ELF-1 (cell line): Measurements from ENCODE around the gene NXN.
"Not testable (repeated sequence)": the region's sequence is repeated elsewhere in the genome, so short reads cannot be mapped to it uniquely, and the experiment has no call there.

ENCODE experiments used
- DNase-seq: peaks from one replicate; pipeline ENCODE4 v3.0.0-alpha.2; 2016; ENCODE audit warnings: low read depth, low spot score

NXN gene

DNA sequence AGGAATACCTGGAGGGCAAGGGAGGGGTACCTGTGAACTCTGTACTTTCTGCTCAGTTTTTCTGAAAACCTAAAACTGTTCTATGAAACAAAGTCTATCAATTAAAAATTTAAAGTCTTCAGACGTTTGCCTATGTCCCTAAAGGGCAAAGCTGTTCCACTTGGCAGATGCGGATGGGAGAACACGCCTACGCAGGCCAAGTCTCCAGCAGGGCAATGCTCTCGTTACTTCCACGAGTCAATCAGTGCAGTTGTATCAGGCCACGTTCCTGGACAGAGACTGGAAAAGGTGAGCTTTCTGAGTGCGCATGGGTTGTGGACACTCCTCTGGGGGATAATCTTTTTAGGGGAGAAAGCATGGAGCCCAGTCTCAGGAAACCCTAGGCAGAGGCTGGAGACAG is 86.6 kb downstream of the NXN start:
- DNase-seq: no peak

DNA sequence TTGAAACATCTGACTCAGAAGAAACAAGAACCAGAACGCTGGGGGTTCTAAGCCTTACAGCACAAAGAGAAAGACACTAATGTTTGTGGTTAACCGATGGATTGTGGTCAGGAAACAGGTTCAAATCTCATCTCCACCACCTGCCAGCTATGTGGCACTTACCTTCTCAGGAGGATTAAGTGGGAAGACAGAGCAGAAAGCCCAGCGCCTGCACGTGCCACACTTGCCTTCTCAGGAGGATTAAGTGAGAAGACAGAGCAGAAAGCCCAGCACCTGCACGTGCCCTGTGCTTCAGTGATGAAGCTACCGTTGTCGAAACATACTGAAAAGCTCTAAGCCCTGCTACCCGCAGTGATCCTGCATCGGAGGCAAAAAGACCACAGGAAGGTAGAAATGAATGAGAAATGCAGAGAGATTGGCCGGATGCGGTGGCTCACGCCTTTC is 90.6 kb downstream of the NXN start:
- peak; percentile 24 for DNase-seq

DNA sequence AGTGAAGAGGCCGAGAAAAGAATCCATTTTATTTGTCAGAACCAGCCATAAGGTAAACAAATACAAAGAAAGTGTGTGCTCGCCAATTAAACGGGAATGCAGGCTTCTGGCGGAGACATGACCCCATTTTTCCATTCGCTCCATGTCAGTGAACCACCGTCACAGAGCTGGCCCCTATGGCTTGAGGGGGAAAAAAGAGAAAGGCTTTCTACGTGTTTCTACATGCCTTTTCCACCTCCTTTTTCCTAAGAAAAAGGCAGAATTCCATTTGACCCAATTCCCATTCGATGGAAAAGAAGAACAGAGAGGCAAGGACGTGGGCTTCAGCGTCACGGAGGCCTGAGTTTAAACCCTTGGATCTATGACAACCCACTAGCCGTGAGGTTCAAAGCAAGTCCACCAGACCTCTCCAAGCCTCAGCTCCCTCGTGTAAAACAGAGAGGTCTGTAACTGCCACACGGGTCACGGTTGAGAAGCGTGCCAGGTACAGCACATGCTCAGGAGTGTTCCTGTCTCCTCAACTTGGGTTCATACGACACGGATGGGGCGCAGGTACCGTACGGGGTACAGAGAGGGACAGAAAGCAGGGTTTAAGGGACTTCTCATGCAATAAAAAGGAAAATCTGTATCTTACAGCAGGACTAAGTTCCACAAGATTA is 91.9 kb downstream of the NXN start:
- DNase-seq: peak; percentile 46

DNA sequence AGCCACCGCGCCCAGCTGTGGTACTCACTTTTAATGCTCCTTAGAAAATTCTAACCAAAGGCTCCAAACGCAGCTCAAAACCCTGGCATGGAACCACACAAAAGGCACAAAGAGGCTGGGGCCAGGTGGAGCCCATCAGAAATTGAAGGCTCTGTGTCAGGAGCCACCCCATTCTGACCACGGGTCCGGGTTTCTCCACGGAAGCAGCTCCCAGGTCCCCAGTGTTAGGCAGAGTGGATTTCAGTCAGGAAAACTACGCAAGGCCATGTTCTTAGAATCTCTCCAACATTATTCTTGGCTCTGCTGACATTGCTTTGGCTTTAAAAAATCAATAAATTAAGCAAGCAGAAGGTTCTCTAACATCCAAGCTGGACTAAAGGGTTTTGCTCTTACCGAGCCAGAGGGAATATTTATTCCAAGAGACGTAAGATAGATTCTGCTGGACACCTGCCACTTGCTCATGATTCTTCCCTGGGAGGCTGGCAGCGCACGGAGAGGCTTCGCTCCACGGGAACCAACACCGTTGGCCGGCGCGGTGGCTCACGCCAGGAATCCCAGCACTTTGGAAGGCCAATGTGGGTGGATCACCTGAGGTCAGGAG is 93.5 kb downstream of the NXN start:
- no peak for DNase-seq

DNA sequence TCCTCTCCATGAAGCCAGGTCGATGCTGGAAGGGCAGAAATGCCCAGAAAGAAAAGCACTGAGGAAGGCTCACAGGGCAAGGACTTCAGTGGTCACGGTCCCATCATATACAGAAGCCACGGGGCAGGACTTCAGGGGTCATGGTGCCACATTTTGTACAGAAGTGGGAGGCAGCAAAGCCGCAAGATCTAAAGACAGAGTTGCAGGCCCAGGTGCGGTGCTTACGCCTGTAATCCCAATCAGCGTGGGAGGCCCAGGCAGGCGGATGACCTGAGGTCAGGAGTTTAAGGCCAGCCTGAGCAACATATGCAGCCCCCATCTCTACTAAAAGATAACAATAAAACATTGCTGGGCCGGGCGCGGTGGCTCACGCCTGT is 96.0 kb downstream of the NXN start:
- DNase-seq: no peak

DNA sequence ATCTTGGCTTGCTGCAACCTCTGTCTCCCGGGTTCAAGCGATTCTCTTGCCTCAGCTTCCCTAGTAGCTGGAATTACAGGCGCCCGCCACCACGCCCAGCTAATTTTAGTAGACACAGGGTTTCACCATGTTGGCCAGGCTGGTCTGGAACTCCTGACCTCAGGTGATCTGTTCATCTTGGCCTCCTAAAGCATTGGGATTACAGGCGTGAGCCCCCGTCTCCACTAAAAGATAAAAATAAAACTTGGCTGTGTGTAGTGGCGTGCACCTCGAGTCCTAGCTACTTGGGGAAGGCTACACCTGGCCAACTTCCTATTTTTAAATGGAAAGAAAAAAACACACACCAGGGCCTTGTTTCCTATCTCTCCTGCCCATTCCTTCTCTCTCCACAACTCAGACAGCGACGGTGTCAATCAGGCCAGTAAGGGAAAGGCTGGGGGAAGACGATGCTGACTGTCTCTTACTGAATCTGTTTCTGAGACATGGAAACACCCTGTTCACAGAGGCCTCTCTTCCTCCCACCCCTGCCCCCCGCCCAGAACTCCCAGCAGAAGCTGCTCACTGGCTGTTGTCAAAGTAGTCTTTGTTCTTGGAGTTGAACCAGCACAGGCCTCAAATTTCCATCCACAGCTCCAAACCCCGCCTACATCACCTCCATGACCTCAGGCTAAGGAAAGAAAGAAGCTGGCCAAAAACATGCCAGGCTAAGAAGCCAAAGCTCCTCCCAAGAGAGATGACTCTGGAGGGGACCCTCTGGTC is 96.6 kb downstream of the NXN start:
- peak; percentile 93 for DNase-seq

DNA sequence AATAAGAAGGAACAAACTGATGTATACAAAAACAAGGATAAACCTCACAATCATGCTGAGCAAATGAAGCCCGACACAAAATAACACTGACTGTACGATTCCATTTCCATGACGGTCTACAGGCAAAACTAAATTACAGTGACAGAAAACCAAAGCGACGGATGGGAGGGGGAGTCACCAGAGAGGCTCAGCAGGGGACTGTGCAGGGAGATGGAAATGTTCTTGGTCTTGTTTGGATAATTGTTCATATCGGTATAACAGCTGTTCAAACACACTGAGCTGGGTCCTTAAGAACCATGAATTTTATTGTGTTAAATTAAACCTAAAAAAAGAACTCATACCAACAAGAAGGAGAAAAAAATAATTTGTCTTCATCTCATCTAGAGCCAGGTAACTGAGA is 97.8 kb downstream of the NXN start:
- no peak for DNase-seq

DNA sequence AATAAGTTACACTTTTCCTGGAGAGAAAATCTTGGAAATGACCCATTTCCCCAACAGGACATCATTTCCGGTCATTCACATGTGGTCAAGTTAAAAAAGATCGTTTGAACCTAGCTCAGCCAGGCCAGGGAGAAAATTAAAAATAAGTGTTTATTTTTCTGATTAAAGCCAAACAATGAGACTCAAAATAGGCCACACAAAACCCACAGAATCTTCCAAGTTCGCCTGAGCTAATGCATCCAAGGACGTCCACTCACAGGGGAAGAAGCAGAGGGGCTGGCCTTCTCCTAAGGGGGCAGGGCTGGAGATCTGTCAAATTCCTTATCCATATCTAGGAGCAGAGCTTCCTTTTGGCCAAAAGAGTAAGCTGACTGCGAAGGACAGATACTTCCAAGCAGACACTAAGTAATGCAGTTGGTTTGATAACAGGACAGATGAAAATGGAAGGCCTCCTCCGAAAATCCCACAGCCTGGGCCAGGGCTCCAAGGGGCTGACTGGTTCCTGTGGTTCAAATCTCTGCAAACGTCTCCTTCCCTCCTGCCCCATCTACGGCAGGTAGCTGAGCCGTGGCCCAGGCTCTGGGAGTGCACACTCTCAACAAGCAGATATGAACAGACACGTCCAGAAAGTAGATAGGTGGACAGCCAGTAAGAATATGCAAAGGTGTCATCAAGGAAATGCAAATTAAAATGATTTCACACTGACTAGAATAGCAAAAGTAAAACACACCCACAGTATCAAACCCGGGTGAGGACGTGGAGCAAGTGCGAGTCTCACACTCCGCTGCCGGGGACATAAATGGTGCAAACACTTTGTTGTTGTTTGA is 98.9 kb downstream of the NXN start:
- peak; percentile 44 for DNase-seq

DNA sequence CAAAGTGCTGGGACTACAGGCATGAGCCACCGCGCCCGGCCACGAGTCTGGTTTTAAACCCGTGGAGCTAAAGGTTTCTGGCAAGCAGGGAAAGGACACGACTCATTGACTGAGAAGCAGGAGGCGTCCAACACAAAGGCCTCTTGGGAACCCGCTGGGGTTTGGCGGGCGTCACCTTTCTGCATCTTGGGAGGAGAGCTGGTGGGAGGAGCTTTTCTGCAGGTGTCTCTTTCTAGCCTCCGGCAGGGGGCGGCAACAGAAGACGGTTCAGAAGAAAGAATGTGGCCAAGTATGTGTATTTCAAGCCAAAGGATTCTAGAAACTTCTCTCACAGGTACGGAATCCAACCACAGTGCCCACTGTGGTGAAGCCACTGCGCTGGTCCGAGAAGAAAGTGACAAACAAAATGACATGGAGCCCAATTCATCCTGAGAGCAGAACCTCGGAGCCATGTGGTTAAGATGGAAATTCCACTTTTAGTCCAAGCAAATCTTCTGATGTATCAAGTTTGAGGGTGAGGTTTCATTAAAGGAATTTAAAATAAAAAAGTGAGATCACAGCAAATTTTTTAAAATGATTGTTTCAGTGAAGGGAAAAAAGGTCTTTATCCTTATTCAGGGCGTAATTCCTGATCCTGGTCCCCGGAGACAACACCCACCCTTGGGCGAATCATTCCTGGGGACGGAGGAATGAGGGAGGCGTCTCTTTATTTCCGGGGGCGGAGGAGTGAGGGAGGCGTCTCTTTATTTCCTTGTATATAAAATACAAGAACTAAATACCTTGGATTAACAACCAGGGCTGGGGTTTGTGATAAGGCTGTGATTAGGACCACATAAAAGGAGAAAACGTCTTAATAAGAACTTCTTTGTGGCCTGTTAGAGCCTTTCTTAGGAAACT is 99.8 kb downstream of the NXN start:
- DNase-seq: peak; percentile 98

DNA sequence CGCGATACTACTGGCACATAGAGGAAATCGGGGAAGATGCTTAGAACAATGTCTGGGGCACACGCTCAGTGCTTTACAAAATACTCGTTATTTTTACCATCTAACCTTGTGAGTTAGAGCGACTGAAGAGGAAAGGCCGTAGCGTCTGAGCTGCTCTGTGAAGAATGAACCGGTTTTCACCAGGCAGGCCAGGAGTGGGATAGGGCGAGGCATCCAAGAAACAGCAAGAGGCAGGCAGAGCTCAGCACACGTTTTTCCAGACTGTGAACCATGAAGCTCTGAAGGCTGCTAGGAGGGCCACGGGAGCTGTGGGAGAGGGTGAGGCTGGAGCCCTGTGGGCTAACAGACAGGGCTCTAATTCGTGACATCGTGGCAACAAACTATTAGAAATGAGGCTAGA is 101.9 kb downstream of the NXN start:
- DNase-seq: peak; percentile 53

DNA sequence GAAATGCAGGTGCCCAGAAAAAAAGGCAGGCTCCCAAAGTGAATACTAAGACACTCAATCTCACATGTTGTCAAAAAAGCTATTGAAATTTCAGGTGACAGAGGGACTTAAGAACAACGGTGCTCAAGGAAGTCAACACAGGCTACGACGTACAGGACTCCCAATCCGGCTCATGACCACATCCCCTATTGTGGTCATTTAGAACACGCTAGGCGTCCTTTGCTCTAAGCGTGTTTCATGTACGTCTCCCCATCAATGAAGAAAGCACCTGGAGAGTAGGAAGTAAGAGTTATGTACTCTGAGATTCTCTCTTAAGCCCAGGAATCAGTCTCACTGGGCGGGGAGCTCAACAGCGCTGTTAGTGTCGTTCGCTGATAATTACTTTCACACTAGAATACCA is 103.3 kb downstream of the NXN start:
- no peak for DNase-seq

DNA sequence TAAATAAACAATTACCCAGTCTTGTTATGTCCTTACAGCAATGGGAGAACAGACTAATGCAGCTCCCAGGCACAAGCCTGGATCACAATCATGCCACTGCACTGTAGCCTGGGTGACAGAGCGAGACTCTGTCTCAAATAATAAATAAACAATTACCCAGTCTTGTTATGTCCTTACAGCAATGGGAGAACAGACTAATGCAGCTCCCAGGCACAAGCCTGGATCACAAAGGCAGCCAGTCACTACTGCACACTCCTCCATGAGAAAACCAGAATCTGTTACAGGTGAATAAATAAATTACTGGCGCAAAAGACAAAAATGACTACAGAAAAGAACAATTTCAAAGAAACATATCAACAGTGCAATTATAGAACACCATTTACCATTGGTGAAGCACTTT is 105.0 kb downstream of the NXN start:
- DNase-seq: not testable (repeated sequence)

DNA sequence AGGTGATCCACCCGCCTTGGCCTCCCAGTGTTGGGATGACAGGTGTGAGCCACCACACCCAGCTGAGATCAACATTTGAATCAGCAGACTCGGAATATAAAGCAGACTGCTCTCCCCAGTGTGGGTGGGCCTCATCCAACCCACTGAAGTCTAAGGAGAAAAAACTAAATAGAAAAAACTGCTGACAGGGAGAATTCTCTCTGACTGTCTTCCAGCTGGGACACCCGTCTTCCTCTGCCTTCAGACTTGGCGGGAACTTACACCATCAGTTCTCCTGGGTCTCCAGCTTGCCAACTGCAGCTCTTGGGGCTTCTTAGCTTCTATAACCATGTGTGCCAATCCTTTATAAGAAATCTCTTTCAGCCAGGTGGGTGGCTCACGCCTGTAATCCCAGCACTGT is 106.7 kb downstream of the NXN start:
- DNase-seq: no peak

DNA sequence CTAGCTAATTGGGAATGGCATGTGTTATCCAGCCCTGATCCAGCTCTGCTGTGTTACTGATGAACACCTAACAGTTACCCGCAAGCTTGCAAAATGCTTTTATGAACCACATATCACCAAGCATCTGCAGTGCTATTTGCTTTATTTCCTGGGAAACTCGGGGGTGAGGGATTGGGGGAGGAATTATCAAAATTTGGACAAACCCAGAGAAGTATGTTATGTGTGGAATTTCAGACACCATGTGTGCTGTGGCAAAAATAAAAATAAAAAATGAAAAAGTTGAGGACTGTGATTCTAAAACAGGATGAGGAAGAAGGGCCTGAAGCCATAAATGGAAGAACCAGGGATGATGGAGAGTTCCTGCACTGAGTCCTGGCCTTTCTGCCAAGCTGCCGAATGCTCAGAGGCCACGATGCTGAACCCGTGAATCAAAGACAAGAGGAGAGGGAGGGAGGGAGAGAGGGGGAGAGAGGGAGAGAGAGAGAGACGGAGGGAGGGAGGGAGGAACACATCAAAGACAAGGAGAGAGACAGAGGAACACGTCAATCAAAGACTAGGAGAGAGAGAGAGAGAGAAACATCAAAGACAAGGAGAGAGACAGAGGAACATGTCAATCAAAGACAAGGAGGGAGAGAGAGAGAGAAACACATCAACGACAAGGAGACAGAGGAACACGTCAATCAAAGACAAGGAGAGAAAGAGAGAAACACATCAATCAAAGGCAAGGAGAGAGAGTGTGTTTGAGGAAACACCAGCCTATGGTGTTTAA is 107.6 kb downstream of the NXN start:
- peak; percentile 30 for DNase-seq

DNA sequence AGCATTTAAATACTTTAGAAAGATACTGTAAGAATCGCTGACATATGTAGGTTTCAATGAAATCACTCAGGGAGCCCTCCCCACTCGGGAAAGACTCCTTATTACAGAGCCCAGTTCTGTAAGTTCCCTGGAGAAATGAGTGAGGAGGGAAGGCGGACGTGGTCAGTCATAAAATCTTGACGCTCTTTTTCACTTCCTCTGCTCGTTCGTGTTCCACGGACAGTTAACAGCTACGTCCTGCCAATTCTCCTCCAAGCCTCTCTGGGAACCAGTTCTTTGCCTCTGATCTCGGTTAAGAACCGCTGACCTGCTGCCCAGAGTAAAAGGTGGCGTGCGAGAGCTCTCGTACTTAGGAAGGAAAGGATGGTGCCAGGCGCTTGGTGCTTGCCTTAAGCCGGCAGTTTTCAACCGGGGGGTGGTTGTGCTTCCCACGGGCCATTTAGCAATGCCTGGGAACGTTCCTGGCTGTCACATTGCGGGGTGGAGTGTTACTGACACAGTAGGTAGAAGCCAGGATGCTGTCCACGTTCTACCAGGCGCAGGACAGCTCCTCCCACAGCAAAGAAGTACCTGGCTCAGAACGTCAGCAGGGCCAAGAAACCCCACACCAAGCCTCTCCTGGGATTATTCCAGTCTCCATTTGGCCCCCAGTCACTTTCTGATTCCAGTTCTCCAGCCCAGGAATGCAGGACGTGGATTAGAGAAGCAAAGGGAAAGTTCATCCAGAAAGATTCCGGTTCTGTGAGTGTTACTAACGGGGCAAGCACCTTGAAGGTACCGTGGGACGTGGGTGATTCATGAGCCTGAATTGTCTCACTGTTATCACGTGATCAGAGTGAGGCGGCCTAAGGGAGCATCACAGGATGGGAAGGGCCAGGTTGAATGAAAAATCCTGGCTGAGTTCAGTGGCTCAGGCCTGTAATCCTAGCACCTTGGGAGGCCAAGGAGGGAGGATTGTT is 109.7 kb downstream of the NXN start:
- DNase-seq: peak; percentile 76

DNA sequence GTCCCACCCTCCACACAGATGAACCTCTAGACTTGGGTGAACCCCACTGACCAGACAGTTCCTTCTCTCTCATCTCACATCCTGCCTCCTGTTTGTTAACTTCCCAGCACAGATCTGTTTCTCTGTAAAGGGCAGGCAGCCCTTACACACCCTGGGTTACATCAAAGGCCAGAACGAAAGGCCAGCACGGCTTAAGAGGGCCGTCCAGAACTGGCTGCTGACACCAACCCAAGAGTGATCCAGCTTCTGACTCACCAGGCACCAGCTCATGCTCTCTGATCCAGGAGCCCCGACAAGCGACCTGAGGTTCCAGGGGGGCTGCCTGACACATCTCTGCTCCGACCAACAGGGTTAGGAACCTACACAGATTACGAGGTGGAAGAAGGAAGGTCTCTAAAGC is 110.5 kb downstream of the NXN start:
- peak; percentile 71 for DNase-seq

DNA sequence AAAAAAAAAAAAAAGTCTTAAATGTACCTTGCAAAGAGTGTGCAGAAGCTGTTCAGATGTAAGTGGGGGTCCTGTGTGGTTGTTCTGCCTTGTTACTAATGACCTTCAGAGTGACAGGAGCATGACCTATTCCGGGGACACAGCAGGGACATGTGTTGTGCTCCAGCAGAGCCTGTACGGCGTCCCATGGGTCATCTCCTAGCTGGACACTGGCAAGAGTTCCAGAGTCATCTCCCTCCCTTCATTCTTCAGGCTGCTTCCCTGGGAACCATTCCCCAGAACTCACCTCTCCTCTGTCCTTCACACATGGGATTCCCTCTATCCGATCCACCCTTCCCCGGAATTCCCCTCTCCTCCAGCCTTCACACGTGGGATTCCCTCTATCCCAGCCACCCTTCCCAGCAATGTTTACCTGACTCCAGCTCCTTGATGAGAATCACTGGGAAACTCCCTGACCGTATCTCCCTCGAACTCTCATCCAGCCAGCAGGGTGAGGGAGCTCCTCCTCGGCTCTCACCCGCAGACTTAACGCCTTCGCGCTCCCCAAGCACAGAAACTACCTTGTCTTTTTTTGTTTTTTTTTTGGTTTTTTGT is 111.6 kb downstream of the NXN start:
- no peak for DNase-seq

DNA sequence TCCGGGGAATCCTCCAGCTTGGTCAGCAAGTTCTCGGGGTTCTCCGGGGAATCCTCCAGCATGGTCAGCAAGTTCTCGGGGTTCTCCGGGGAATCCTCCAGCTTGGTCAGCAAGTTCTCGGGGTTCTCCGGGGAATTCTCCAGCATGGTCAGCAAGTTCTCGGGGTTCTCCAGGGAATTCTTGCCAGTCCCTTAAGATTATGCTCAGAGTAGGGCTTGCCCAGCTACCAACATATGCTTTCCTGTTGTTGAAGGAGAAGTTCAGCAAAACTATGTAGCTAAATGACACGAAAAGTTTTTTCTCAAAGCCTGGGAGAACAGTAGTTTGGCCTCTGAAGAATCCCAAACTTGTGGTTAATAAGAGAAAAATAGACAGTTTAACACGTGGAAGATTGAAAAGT is 112.3 kb downstream of the NXN start:
- not testable (repeated sequence) for DNase-seq
